ENCODE measurements around the gene PTPRQ. TPM values are rescaled to one million over a fixed set of nuclear protein-coding genes. Genes with fewer than 3 reads are reported as not detected.

PTPRQ gene
- total and polyA plus RNA-seq, 12 donors, result 0.04 to 1.9 (median 0.37) TPM; not detected in 1

DNA sequence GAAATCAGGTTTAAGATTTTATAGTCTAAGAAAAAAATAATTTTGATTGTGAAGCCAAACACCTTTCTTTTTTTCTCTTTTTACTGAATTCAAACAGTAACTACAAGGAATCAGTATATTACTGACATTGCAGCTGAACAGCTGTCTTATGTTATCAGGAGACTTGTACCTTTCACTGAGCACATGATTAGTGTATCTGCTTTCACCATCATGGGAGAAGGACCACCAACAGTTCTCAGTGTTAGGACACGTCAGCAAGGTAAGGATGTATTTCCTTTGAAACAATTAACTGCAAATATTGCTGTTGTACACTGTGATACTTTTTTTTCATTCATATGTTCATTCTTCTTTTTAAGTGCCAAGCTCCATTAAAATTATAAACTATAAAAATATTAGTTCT, 50.8 kb downstream of the PTPRQ start:
- no peak overlapping the region for H3K4me3 ChIP-seq
- no peak overlapping the region for H3K27ac ChIP-seq
- ATAC-seq, result no peak
- 65 to 67% methylated on average over 1 of the region's 1 CpG for WGBS, 2 donors
- H3K4me1 ChIP-seq, result no peaks in the 10 kb centered on the region
- TF ChIP-seq, protein P1, sequence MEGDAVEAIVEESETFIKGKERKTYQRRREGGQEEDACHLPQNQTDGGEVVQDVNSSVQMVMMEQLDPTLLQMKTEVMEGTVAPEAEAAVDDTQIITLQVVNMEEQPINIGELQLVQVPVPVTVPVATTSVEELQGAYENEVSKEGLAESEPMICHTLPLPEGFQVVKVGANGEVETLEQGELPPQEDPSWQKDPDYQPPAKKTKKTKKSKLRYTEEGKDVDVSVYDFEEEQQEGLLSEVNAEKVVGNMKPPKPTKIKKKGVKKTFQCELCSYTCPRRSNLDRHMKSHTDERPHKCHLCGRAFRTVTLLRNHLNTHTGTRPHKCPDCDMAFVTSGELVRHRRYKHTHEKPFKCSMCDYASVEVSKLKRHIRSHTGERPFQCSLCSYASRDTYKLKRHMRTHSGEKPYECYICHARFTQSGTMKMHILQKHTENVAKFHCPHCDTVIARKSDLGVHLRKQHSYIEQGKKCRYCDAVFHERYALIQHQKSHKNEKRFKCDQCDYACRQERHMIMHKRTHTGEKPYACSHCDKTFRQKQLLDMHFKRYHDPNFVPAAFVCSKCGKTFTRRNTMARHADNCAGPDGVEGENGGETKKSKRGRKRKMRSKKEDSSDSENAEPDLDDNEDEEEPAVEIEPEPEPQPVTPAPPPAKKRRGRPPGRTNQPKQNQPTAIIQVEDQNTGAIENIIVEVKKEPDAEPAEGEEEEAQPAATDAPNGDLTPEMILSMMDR (IDR thresholded peaks at IDR 0.05), result no peak
- H3K9me3 ChIP-seq, result no peaks in the 10 kb centered on the region
- intact Hi-C loops (cut with DNase I), result loop anchor here in 1 of 10 donors (10.0 kb wide), 1 partner anchor 270 kb away; no protein-coding TSS in a partner anchor
- H3K36me3 ChIP-seq, result no peaks in the 10 kb centered on the region
- DNase-seq, result no peak
- no peaks in the 10 kb centered on the region for H3K27me3 ChIP-seq

DNA sequence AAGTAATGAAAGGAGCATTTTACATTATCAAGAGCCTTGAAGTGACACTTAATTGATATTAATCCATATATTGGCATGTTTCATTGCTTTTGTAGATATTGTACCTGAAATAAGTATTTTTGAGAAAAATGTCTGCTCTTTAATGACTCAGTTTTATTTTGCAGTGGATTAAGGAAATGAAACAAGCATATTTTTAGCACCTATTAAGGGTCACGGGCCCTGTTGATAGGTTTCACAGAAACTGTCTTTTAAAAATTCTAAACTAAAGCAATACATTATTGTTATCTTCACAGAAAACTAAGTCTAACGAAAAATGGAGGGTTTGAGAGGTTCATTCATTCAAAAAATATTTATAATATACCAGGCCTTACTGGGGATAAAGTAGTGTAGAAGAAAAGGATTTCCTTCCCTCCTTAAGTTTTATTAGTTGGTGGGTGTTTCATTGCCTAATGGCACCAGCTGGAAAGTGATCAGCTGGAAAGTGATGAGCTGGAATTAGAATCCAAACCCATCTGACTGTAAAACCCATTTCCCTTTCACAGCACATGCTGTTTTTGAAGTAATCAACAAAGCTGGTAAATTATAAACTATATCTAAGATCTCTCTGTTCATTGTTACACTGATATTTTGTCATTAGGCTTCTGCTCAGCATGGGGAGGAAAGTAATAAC, 54.2 kb downstream of the PTPRQ start:
- Histone ChIP-seq H3K27me3 (no peaks in the 10 kb centered on the region), H3K36me3 (no peaks in the 10 kb centered on the region), H3K9me3 (no peaks in the 10 kb centered on the region), H3K4me1 (no peaks in the 10 kb centered on the region), H3K4me3 (no peak overlapping the region), H3K27ac (no peak overlapping the region)
- intact Hi-C loops (cut with DNase I), result loop anchor here in 1 of 10 donors (10.0 kb wide), 1 partner anchor 267 kb away; no protein-coding TSS in a partner anchor
- ATAC-seq, result no peak
- no peak for DNase-seq
- TF ChIP-seq, protein P1 (IDR thresholded peaks at IDR 0.05), result no peak
- 35 to 39% methylated on average over 2 of the region's 2 CpGs for WGBS, 2 donors

DNA sequence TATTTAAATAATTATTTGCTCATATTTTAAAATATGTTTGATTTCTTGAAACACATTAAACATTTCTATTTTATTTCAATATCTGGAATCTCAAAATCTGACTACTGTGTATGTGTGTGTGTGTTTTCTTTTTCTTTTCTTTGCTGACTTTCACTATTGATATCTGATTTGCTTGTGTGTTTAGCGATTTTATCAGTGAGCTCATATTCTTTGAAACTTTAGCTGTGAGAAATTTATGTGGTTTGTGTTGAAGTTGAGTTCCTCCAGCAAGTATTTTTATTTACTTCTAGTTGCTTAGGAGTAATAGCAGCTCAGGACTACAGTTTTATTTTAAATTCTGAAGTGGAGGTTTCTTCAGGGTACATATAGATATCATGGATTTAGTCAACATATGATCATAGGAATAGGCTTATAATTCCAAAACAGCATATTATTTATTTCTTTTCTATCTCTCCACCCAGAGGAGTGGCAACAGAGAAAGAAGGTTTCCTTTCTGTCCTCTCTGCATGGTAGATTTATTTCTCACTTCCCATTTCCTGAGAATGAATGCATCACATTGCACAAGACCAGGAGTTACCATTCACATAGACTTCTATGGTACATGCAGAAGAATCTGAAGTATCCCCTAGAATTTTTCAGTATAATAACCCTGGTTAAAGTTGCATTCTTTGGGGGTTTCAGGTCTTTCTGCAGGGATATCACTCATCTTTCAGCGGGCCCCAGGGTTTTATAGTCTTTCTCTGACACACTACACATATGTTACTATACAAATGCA, 60.5 kb downstream of the PTPRQ start:
- Histone ChIP-seq H3K36me3 (no peaks in the 10 kb centered on the region), H3K27ac (no peak overlapping the region), H3K4me3 (no peak overlapping the region), H3K9me3 (no peaks in the 10 kb centered on the region), H3K4me1 (no peaks in the 10 kb centered on the region), H3K27me3 (no peaks in the 10 kb centered on the region)
- TF ChIP-seq, protein P1 (IDR thresholded peaks at IDR 0.05), result no peak
- 64 to 78% methylated on average over 2 of the region's 2 CpGs for WGBS, 2 donors
- ATAC-seq (no peak), DNase-seq (no peak)
- intact Hi-C loops (cut with DNase I), result no loop called here

DNA sequence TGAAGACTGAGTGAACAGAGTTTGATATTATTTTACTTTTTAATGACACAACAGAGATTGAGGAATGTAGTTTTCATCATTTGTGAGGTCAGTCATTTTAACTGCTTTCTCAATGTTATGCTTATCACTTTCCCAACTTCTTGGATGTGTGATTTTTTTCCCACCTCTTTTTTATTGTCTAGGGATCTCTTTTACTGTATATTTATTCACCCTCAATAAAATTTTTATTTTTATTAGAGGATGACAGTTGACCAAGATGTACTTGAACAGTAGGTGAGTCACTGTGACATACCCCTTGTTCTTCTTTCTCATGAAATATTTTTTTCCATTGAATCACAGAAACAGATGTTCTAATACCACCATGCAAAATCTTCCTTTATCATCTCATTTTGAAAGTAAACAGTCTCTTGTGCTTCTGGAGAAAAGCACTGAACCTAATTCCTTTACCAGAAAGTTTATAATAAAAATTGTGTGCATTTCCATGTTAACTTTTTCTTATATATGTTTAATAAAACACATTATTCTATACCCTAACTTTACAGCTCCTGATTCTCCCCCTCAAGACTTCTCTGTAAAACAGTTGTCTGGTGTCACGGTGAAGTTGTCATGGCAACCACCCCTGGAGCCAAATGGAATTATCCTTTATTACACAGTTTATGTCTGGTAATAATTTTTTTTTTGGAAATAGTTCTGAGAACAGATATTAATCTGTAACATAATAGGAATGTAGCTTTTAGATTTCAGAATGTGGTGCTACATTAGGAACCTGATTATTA, 65.9 kb downstream of the PTPRQ start:
- intact Hi-C loops (cut with DNase I), result no loop called here
- 48 to 65% methylated on average over 1 of the region's 1 CpG for WGBS, 2 donors

More for the DNA sequence above, 65.9 kb downstream of the PTPRQ start:
- no peaks in the 10 kb centered on the region for H3K4me1 ChIP-seq
- H3K36me3 ChIP-seq, result no peaks in the 10 kb centered on the region
- ATAC-seq (no peak), DNase-seq (no peak)
- H3K27me3 ChIP-seq, result peaks cover 0 to 4% (median 0%) of the 10 kb centered on the region in 7 donors
- no peaks in the 10 kb centered on the region for H3K9me3 ChIP-seq
- H3K4me3 ChIP-seq, result no peak overlapping the region
- TF ChIP-seq, protein P1 (IDR thresholded peaks at IDR 0.05), result no peak
- H3K27ac ChIP-seq, result no peak overlapping the region
